BJ (cell line): ENCODE measurements around the gene PLCXD1. TPM values are rescaled to one million over a fixed set of nuclear protein-coding genes. Genes with fewer than 3 reads are reported as not detected.

Experiments
- CTCF ChIA-PET: fragments of 350-600 bp; formaldehyde crosslinking; extraction: SDS; loops from one replicate; lab custom pipeline; 2021; ENCODE audit warnings: antibody characterized with exemption, inconsistent platforms; lab: Yijun Ruan, JAX
- POLR2A ChIA-PET: fragments of 300-600 bp; sonication (Branson Sonifier 250); formaldehyde crosslinking; extraction: SDS; loops from one replicate; lab custom pipeline; 2021; ENCODE audit warnings: antibody characterized with exemption; lab: Charles Lee
- DNase-seq: peaks from one replicate; pipeline ENCODE4 v3.0.0-alpha.2; 2011; ENCODE audit warnings: low read depth
- H3K27me3 ChIP-seq: 2 replicates; pipeline ENCODE4 v1.6.0; 2011; ENCODE audit warnings: low read length; ENCODE audit not compliant: control insufficient read depth, insufficient read depth
- H3K36me3 ChIP-seq: 2 replicates; pipeline ENCODE4 v1.5.1; 2011; ENCODE audit warnings: low read length; ENCODE audit not compliant: control insufficient read depth, insufficient read depth
- H3K4me3 ChIP-seq: 2 replicates; pipeline ENCODE4 v1.5.1; 2011; ENCODE audit warnings: low read depth, mild to moderate bottlenecking, control low read depth, low read length
- CTCF ChIP-seq: IDR thresholded peaks from 2 replicates; pipeline ENCODE4 v1.5.1; 2011; ENCODE audit warnings: low read depth, mild to moderate bottlenecking, control low read depth, inconsistent platforms, low read length, moderate library complexity; ENCODE audit not compliant: insufficient read depth
- polyA plus RNA-seq: library from polyadenylated mRNA; depleted of rRNA; stranded (reverse); fragments of >200 nt; gene quantifications from 2 replicates; pipeline ENCODE4 v1.2.3, GENCODE V29; 2011

Gene PLCXD1
- polyA plus RNA-seq, 1 experiment, result 6.4 TPM

DNA sequence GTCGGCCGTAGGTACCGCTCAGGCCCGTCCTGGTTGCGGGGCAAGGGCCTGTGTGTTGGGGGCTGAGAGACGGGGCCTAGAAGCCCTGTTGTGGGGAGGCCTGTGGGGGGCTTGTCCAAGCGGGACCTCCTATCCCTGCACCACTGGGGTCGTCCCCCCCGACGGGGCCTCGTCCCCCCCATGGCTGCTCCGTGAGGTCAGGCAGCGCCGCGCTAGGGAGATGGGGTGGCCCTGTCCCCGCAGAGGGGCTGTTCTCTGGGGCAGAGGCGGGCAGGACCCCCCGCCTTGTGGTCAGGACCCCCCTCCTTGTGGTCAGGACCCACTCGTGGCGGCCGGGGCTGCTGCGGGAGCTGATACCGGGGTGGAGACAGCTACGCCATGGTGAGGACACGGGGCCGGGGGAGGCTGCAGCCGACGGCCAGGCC lies 49.6 kb downstream of the PLCXD1 start:
- Histone ChIP-seq H3K36me3 (peaks cover 3% of the 10 kb centered on the region; the same call in 1 of the 2 replicates), H3K4me3 (no peak overlapping the region), H3K27me3 (no peaks in the 10 kb centered on the region)
- TF ChIP-seq CTCF, result no peak
- ChIA-PET CTCF (no interaction called here), POLR2A (no interaction called here)
- DNase-seq, result no peak

- CTCF ChIA-PET, result no interaction called here
- H3K36me3 ChIP-seq, result peaks cover 3% of the 10 kb centered on the region; the same call in 1 of the 2 replicates
- no peak for TF ChIP-seq CTCF
- POLR2A ChIA-PET, result no interaction called here
- H3K4me3 ChIP-seq, result 0 out of 2 replicates have a peak overlapping the region, but pooled peaks have one; percentile 9
- DNase-seq, result no peak
- no peaks in the 10 kb centered on the region for H3K27me3 ChIP-seq
These were observed 50.1 kb downstream of the PLCXD1 start for GRCh38 chrX:331151-331824.

DNA sequence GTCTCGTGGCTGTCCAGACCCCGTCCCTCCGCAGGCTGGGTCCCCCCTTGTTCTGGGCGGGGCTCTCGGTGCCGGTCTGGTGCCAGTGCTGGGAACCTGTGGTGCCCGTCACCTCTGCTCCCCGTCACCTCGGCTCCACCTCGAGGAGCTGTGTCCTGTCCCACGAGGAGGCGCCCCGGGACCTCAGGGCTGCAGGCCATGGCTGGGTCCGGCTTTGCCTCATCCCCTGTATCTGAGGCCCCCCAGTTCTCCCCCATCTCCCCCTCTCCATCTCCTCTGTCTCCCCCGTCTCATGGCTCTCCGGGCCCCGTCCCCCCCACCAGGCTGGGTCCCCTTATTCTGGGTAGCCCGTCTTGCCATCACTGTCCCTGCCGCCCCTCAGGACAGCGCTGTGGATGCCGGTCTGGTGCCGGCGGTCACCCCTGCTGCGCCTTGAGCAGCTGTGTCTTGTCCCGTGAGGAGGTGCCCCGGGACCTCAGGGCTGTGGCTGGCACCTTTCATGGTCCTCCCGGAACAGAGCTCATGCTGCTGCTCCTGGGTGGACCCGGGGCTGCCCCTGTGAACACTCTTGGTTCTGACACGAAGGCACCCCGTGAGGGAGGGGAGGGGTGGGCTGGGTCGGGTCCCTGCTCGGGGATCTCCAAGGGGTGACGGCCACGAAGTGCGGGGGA lies 50.8 kb downstream of the PLCXD1 start:
- Histone ChIP-seq H3K4me3 (no peak overlapping the region), H3K36me3 (peaks cover 3% of the 10 kb centered on the region; the same call in 1 of the 2 replicates), H3K27me3 (no peaks in the 10 kb centered on the region)
- TF ChIP-seq CTCF, result no peak
- CTCF ChIA-PET, result no interaction called here
- DNase-seq, result no peak
- POLR2A ChIA-PET, result no interaction called here

DNA sequence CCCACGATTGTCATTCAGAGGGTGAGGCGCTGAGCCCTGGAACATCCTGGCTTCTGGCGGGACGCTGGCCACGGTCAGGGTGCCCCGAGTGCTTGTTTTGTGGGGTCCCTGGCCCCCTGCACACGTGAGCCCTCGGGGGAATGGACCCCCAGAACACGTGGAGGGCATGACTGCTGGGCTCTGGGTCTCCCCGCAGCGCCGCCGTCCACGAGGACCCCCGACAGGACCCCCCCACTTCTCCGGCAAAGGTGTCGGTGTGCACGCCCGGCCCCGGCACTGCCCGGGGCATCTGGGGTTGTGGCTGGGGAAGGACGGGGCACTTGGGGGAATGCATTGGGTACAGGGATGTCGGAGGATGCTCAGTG lies 51.3 kb downstream of the PLCXD1 start:
- H3K36me3 ChIP-seq, result peaks cover 3% of the 10 kb centered on the region

More for the DNA sequence above, 51.3 kb downstream of the PLCXD1 start:
- CTCF ChIA-PET, result no interaction called here
- no peak for TF ChIP-seq CTCF
- H3K4me3 ChIP-seq, result no peak overlapping the region
- no peaks in the 10 kb centered on the region for H3K27me3 ChIP-seq
- no peak for DNase-seq
- POLR2A ChIA-PET, result no interaction called here
